Right lobe of liver (tissue), 6 donors: ENCODE data around the gene NCL. TPM values are rescaled to one million over a fixed set of nuclear protein-coding genes. Genes with fewer than 3 reads are reported as not detected.
"Not testable (repeated sequence)": the region's sequence is repeated elsewhere in the genome, so short reads cannot be mapped to it uniquely, and the experiment has no call there.

ENCODE experiments used
- ATAC-seq, 4 donors: fragments of 200-7000 bp; cut with Tn5 transposase; one replicate each; pipeline ENCODE4 v1.9.1; 2020; ENCODE audit warnings: mild to moderate bottlenecking in 4 of 4, moderate library complexity in 4 of 4
- DNase-seq, 3 donors: peaks; one replicate each; pipeline ENCODE4 v3.0.0-alpha.2; 2020
- H3K27ac ChIP-seq, 3 donors: fragments of 200-600 bp; one replicate each; pipeline ENCODE4 v1.8.0; 2022
- H3K27me3 ChIP-seq, 2 donors: fragments of 200-600 bp; one replicate each; pipeline ENCODE4 v1.8.0; 2022
- H3K36me3 ChIP-seq, 4 donors: fragments of 200-600 bp; sonication (generic) in 1 of 4; one replicate each; pipeline versions ENCODE4 v1.5.1 to v1.8.0; 2017 to 2022; ENCODE audit warnings: control low read depth in 1 of 4
- H3K4me1 ChIP-seq, 4 donors: fragments of 200-600 bp; sonication (generic) in 1 of 4; one replicate each; pipeline versions ENCODE4 v1.5.1 to v1.8.0; 2017 to 2022; ENCODE audit warnings: control low read depth in 1 of 4
- H3K4me3 ChIP-seq, 3 donors: fragments of 200-600 bp; one replicate each; pipeline ENCODE4 v1.8.0; 2022
- H3K9me3 ChIP-seq, 4 donors: fragments of 200-600 bp; sonication (generic) in 1 of 4; one replicate each; pipeline versions ENCODE4 v1.5.1 to v1.8.0; 2017 to 2022; ENCODE audit warnings: control low read depth in 1 of 4
- POLR2A ChIP-seq: fragments of 450-650 bp; IDR thresholded peaks from one replicate; pipeline ENCODE4 v1.6.1; 2017; ENCODE audit warnings: antibody characterized with exemption, mild to moderate bottlenecking
- WGBS: methylation state at CpG from one replicate; pipeline ENCODE4 v1.1.6; 2018; ENCODE audit warnings: low coverage, low lambda C conversion rate; ENCODE audit not compliant: insufficient coverage; ENCODE audit errors: missing lambda C conversion rate; 5-methylcytosine and 5-hydroxymethylcytosine counted together
- intact Hi-C, 2 donors: fragments of 100-400 bp; cut with DNase I; formaldehyde crosslinking; loops; one replicate each; pipeline versions ENCODE4 v1.11.2 to v1.14.1; 2022
- total RNA-seq, 6 experiments: library from RNA; depleted of rRNA in 2 of 6; stranded (reverse); fragments of >200 nt in 2 of 6; fragmentation: NEBNext Ultra II Directional in 3 of 6; extraction: Animal tissue kit (Norgen Biotek cat#: 25700) in 3 of 6; gene quantifications; one replicate each; pipeline versions ENCODE4 v1.1.0 to v1.2.4, GENCODE V29; 2016 to 2023
- TF ChIP-seq, protein P1 (sequence below), 4 donors: fragments of 200-600 bp in 3 of 4; fragments of 450-650 bp in 1 of 4; IDR thresholded peaks; one replicate each; pipeline versions ENCODE4 v1.5.1 to v1.8.0; 2016 to 2022; ENCODE audit warnings: antibody characterized with exemption in 4 of 4, mild to moderate bottlenecking in 2 of 4
- donor health status: DM: no; HTN: yes; CAD: no.
- donor health status: DM: no; HTN: no; CAD: no.
- donor health status: DM: no; HTN: no; CAD: no.
- donor health status: DM: no; HTN: yes; CAD: no.
- donor health status: DM: no; HTN: yes; CAD: no.

NCL gene
- total RNA-seq, 6 experiments from 2014 or later = 78.8 to 203 (median 146) TPM

DNA sequence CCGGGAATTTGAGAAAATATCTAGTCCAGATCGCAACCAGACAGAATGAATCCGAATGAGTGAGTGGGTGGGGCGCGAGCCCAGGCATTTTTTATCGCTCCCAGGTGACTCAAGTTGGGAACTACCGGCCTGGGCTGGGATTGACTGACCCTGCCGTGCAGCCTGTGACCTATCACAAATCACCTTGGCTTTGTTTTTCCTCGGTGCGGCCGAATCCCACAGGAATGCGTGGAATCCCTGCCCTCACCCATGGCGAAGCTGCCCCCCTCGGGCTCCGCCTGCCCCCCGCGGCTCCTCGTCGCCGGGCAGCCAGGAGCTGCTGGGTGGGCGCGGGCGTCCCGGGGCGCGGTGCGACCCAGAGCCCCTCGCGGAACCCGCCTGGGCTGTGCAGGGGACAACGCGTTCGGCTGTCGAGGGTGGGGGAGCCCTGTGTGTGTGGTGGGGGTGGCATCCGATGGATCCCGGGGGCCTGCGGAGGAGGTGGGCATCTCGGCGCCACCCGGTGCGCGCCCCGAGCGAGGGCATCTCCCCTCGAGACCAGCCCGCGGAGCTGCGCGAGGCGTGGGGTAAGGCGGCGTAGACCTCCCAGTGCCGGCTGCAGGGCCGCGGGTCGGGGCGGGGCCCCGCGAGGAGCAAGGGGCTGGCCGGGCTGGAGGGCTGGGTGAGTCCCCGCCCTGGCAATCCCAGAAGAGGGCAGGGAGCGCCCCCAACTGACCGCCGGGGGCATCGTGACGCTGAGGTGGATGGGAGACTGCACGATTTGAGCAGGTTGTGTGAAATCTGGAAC is 52.3 kb downstream of the NCL start:
- H3K27me3 ChIP-seq = no peaks in the 10 kb centered on the region
- TF ChIP-seq POLR2A = no peak
- TF ChIP-seq, protein P1, sequence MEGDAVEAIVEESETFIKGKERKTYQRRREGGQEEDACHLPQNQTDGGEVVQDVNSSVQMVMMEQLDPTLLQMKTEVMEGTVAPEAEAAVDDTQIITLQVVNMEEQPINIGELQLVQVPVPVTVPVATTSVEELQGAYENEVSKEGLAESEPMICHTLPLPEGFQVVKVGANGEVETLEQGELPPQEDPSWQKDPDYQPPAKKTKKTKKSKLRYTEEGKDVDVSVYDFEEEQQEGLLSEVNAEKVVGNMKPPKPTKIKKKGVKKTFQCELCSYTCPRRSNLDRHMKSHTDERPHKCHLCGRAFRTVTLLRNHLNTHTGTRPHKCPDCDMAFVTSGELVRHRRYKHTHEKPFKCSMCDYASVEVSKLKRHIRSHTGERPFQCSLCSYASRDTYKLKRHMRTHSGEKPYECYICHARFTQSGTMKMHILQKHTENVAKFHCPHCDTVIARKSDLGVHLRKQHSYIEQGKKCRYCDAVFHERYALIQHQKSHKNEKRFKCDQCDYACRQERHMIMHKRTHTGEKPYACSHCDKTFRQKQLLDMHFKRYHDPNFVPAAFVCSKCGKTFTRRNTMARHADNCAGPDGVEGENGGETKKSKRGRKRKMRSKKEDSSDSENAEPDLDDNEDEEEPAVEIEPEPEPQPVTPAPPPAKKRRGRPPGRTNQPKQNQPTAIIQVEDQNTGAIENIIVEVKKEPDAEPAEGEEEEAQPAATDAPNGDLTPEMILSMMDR (IDR thresholded peaks at IDR 0.05) = peak; percentile 54 to 87 (median 72)
- no peaks in the 10 kb centered on the region for H3K36me3 ChIP-seq
- H3K9me3 ChIP-seq = no peaks in the 10 kb centered on the region
- peaks cover 0 to 14% (median 0%) of the 10 kb centered on the region in 4 donors for H3K4me1 ChIP-seq
- ATAC-seq (peak; percentile 86 to 96 (median 90)), DNase-seq (peak; percentile 73 to 88 (median 83))
- WGBS = 12% methylated on average over 14 of the region's 67 CpGs
- H3K27ac ChIP-seq = no peak overlapping the region
- intact Hi-C loops = no loop called here
- peak overlapping the region; percentile 28 to 64 (median 41) for H3K4me3 ChIP-seq

DNA sequence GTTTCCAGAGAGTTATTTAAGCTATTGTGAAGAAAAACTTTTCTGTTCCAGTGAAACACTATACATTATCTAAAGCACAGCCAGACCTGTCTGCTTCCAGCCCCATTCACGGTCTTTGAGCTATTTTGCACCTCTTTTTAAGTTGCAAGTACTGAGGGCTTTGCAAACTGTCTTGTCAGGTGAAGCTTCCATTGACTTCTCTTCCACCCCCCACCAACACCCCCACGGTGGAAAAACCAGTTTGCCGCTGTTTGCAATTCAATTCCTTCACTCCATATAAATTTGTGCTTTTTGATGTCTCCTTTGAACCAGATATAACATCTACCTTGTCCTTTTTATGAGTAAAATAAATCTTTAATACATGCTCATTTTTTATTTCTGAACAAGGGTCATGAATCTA is 53.0 kb downstream of the NCL start:
- ATAC-seq (no peak), DNase-seq (no peak)
- intact Hi-C loops = no loop called here
- no peaks in the 10 kb centered on the region for H3K36me3 ChIP-seq
- no peak overlapping the region for H3K27ac ChIP-seq
- no peaks in the 10 kb centered on the region for H3K27me3 ChIP-seq
- WGBS = 73% methylated on average over 3 of the region's 3 CpGs
- no peaks in the 10 kb centered on the region for H3K9me3 ChIP-seq
- no peak for TF ChIP-seq POLR2A
- TF ChIP-seq, protein P1 (IDR thresholded peaks at IDR 0.05) = no peak
- peaks cover 0 to 14% (median 0%) of the 10 kb centered on the region in 4 donors for H3K4me1 ChIP-seq
- H3K4me3 ChIP-seq = no peak overlapping the region

DNA sequence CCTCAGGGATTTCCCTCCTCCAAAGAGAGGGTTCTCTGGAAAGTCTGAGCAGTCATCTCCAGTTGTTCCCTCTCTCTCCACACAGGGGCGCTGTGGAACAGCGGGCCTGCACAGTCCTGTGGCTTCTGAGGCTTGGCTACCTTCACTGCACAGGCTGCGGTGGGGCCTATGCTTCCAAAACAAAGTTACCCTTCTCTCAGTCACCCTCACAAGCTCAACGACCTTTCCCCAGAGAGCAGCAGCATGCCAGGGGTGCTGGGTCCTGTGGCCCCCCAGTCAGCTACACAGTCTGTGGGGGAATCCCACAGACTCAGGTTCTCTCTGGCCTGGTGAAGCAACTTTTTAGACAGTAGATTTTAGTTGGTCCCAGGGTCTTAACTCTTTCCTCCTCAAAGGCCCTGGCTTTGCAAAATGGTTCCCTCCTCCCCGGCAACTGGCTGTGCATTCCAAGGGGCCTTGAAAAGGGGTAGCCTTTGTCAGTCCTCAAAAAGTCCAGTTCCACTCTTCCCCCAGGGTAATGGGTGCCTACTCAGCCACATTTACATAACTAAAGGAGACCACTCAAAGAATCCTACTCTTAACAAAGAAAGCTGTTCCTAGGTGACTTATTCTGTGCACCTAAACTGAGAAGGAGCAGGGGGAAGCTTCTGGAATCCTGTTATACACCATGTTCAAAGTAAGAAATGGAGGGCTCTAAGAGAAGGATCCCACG is 53.8 kb downstream of the NCL start:
- intact Hi-C loops = no loop called here
- 53% methylated on average over 3 of the region's 6 CpGs for WGBS
- H3K27me3 ChIP-seq = no peaks in the 10 kb centered on the region
- no peaks in the 10 kb centered on the region for H3K9me3 ChIP-seq
- no peaks in the 10 kb centered on the region for H3K36me3 ChIP-seq
- H3K4me1 ChIP-seq = peaks cover 0 to 14% (median 0%) of the 10 kb centered on the region in 4 donors
- ATAC-seq (no peak), DNase-seq (no peak)
- TF ChIP-seq, protein P1 (IDR thresholded peaks at IDR 0.05) = peak in 2 of 4 donors; percentile 12 to 27
- TF ChIP-seq POLR2A = no peak
- no peak overlapping the region for H3K4me3 ChIP-seq
- no peak overlapping the region for H3K27ac ChIP-seq

DNA sequence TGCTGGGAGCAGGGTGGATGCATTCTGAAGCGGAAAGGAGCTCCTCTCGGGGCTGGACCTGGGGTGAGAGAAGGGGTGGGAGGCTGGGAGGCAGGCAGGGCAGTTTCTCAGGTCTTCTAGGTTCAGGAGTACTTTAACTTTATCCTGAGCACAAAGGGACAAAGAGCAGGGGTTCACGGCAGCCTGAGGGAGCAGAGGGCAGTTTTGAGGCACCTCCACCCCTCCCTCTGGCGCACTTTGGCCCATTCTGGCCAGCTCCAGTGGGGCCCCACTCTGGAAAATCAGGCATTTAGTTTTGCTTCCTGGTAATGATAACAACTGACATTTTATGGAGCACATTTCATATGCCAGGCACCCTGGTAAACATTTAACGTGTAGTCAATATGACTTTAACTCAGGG is 54.5 kb downstream of the NCL start:
- intact Hi-C loops = loop anchor here in 1 of 2 donors (10.0 kb wide), 1 partner anchor 115 kb away; no protein-coding TSS in a partner anchor
- TF ChIP-seq POLR2A = no peak
- TF ChIP-seq, protein P1 (IDR thresholded peaks at IDR 0.05) = no peak
- no peaks in the 10 kb centered on the region for H3K9me3 ChIP-seq
- WGBS = 52% methylated on average over 2 of the region's 5 CpGs
- DNase-seq (no peak), ATAC-seq (no peak)
- H3K36me3 ChIP-seq = no peaks in the 10 kb centered on the region
- H3K27ac ChIP-seq = no peak overlapping the region
- H3K4me3 ChIP-seq = no peak overlapping the region
- H3K4me1 ChIP-seq = peaks cover 0 to 14% (median 0%) of the 10 kb centered on the region in 4 donors
- H3K27me3 ChIP-seq = no peaks in the 10 kb centered on the region

DNA sequence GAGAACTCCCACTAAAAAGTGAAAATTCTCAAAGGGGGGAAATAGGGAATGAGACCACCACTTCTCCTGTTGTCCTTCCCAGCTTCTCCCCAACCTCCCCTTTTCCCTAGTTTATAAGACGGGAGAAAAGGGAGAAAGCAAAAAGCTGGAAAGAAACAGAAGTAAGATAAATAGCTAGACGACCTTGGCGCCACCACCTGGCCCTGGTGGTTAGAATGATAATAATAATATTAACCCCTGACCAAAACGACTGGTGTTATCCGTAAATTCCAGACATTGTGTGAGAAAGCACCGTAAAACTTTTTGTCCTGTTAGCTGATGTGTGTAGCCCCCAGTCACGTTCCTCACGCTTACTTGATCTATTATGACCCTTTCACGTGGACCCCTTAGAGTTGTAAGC is 56.0 kb downstream of the NCL start:
- intact Hi-C loops = loop anchor here in 1 of 2 donors (10.0 kb wide), 1 partner anchor 114 kb away; no protein-coding TSS in a partner anchor
- ATAC-seq, H3K27ac ChIP-seq: not testable (repeated sequence)

DNA sequence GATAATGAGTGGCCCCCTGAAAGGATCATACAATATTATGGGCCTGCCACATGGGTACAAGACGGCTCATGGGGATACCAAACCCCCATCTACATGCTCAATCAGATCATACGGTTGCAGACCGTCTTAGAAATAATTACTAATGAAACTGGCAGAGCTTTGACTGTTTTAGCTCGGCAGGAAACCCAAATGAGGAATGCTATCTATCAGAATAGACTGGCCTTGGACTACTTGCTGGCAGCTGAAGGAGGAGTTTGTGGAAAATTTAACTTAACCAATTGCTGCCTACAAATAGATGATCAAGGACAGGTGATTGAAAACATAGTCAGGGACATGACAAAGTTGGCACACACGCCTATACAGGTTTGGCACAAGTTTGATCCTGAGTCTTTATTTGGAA is 56.6 kb downstream of the NCL start:
- H3K9me3 ChIP-seq, H3K27me3 ChIP-seq, H3K4me3 ChIP-seq, H3K4me1 ChIP-seq, ATAC-seq, H3K27ac ChIP-seq, H3K36me3 ChIP-seq, DNase-seq: not testable (repeated sequence)
- intact Hi-C loops = loop anchor here in 1 of 2 donors (10.0 kb wide), 1 partner anchor 113 kb away; no protein-coding TSS in a partner anchor
- 37% methylated on average over 5 of the region's 5 CpGs for WGBS

More for the DNA sequence above, 56.0 kb downstream of the NCL start:
- not testable (repeated sequence) for DNase-seq, H3K9me3 ChIP-seq, H3K4me1 ChIP-seq, H3K36me3 ChIP-seq, H3K27me3 ChIP-seq, H3K4me3 ChIP-seq
- 71% methylated on average over 9 of the region's 9 CpGs for WGBS
